DMS53 (cell line): Measurements from ENCODE around the gene GRIK4.

ENCODE experiments used
- DNase-seq: peaks from one replicate; lab custom pipeline; 2025; lab: John Stamatoyannopoulos, UW

The GRIK4 gene

DNA sequence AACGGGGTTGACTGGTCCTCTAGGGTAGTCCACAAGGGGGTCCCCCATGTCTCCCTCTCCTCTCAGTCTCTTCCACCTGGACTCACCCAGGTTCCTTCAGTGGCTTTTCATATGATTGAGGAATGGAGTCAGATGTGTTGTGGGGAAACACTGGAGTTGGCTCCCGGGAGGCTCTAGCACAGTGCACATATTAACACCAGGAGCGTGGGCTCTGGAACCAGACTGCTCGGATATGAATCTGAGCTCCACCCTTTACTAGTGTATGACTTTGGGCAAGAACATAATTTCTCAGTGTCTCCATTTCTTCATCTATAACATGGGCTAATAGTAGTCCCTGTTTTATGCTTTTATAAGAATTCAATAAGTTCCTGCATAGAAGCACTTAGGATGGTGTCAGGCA is 157.0 kb downstream of the GRIK4 start:
- no peak for DNase-seq

DNA sequence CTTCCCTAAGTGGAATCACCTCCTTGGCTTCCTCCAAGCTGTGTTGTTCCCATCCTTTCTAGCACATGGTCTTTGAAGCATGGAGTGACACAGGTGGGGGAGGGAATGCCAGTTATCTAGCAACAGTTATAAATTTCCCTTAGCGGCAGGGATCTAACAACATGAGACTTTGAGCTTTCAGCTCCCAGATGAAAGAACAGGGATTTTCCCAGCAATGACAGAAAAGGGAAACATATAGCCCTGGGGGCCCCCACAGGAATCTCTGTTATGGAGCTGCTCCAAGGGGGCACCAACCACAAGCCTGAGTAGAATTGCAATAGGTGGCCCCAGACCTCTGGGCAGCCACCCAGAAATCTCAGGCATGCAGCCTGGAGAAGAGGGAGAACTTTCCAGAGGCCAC is 163.0 kb downstream of the GRIK4 start:
- DNase-seq = no peak

DNA sequence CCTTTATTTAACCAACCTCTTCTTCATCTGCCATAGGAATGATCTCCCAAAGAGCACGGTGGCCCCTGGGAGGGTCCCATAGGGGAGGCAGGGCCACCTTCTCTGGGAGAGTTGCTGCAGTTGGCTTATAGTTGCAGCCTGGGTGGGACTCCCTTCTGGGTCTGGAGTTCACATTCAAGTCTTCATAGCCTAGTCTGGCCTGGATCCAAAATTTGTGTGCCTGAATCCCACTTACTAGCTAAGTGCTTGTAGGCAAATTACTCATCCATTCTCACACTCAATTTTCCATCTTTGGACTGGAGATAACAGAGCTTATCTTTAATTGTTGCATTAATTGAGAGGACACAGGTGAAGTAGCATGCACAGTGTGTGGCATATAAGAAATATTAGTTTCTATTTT is 163.6 kb downstream of the GRIK4 start:
- no peak for DNase-seq

DNA sequence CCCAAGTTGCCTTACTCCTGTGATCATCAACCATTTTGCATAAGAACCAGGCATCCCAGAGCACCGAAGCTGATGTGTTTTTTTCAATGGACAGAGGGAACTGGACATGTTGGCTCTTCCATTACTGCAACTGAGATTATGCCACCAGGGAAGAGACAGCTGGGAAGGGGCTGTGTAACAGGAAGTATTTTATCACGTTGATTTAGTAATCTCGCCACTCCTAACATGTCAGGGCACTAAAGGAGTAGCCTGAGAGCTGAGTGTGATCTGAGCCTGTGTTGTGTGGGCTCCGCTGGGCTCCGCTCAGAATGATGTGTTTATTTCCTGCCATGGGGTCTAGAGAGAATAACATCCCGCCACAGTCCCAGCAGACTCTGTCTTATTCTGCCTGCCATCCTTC is 165.4 kb downstream of the GRIK4 start:
- no peak for DNase-seq

DNA sequence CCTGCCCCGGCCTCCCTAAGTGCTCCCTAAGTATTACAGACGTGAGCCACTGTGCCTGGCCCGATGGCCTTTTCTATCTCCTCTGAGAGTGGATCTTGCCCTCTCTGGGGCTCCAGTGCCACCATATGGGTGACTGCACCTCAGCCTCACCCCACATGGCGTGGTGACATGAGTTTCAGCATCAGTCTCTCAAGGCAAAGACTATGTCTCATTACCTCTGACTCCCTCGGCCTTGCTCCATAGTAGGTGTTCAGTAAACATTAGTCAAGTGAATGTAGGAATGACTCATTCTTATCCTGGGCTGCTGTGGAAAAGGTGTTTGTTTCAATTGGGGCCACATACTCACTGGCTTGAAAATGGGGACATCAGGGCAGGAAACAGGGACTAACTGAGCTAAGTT is 168.8 kb downstream of the GRIK4 start:
- no peak for DNase-seq

DNA sequence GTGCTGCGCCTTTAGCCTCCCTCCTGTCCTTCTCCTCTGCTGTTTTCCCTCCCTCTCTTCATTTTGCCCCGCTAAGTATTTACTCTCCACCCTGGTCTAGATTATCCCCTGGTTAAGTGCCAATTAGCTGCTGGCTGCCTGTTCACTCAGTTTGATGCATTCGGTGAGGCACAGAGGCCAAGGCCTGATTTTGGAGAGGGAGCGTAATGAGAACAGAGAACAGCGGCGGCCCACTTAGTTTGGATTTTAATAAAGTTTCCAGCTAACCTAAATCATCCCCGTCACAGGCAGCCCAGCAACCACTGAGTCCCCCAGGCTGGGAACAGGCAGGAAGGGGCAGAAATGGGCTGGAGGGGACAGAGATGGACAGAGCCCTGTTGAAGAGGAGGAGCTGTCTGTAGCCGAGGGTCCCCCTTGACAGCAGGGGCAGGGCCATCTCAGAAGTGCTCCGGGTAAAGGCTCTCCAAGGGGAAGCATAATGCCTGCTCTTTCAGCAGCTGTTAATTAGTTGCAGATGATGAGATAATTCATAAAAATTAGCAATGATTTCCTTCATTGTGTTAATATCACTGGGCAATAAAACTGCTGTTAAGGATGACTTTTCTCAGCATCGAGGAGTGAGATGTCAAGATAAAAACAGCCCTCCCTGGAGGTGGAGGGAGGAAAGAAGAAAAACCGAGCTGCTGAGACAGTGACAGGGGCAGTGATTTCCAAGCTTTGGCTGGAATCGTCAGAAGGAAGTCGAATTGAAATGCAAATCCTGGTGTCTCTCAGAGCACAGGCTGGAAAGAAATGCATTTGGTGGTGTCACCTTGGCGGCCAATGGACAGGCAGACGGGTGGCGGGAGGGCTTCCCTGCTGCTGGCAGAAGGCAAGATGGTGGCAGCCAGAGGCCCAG is 170.1 kb downstream of the GRIK4 start:
- DNase-seq = no peak

DNA sequence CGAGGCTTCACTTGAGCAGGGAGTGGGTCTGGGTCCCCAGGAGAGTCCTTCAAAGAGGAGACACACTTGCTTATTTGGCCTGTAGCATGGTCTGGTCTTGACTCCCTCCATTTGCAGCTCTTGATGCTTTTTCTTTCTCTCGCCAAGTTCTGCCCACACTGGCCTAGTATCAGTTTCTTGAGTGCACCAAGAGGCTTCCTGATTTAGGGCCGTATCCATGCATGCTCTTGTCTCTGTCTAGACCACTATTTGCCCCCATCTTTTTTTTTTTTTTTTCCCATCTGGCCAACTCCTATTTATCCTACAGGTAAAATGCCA is 170.7 kb downstream of the GRIK4 start:
- no peak for DNase-seq

DNA sequence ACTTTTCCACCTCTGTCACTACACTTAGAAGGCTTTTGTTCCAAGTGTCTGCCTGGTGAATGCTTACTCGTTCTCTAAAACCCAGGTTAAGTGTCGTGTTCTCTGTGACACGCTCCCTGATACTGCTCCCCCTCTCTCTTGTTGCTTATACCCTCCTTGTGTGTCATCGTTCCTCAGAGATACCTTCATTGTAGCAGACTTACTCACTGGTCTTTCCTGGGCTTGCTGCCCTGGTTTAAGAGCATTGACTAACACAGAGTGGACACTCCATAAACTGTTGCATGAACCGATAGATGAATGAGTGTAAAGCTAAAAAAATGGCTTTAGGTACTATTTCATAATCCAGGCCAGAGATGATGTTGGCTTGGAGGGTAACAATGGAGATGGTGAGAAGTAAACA is 171.3 kb downstream of the GRIK4 start:
- DNase-seq = no peak

DNA sequence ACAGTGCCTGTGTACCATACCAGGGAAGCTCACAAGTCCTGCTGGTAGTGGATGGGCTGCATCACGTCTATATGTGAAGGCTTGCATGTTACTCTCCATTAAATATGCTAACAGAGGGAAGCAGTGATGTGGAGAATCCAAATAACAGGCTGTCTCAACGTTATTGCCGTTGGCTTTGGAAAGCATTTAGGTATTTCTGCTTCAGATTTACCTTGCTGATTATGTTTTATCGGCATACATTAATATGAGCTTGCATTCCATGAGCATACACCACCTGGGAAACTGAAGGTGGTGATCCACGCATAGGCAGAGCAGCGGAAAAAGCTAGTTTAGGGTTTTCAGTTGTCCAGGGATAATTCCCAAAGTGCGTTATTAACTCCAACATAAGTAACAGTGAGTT is 175.0 kb downstream of the GRIK4 start:
- DNase-seq = no peak

DNA sequence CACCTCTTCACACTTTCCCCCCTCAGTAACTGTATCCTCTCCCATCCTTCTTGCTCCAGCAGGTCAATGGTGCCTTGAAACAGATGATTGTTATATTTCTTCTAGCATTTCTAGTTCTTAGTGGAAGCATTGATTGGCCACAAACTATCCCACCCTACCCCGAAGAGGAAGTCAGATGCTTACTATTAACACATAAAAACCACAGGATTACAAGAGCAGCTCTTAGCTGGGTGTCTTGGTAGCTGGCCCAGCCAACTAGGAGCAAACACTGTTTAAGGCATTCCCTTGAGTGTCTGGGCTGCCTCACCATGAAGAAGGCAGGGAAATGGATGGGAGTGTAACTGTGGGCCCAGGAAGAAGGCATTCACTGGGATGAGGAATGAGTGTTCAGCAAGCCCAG is 176.6 kb downstream of the GRIK4 start:
- DNase-seq = no peak

DNA sequence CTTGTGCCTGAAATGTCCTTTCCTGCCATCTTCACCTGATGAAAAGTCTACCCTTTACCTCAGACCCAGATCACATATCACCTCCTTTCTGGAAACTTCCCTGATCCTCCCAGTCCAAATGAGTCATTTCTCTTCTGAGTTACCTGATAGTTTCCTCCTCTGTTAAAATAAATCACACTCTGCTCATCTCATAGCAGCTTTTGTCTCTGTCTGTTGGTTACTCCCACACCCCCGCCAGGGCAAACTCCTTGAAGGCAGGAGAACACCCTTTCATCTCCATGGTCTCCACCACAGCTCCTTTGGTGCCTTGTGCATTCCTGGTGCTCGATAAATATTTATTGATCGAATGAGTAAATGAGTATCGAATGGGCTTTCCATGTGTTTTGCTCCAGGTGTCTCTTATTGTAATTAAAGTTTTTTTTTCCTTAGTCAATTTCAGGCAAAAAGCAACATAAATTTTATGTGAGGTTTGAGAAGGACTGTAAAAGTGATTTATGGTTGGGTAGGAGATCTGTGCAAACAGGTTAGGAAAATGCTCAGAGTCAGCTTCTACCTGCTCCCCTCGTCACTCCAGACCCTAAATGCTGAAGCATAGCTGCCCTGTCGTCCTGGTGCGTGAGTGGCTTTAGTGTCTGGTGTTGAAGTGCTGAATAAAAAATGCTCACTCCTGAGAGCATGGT is 178.2 kb downstream of the GRIK4 start:
- DNase-seq = no peak

DNA sequence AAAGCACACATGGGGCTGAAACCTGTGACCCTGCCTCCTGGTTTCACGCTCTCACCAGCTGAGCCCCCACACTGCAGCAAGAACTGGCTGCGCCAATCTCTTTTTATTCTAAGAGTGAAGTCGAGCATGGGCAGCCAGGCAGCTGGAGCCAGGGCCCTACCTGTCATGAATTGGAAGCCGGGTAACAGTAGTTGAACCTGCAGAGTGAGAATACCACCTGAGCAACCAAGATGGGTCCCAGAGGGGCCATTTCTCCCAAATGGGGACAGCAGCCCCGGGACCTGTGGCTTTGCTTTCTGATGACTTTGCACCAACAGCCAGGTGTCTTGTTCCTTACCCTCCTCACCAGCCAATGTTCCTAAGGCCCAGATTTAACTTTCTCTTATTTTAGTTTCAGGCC is 178.9 kb downstream of the GRIK4 start:
- DNase-seq = no peak

DNA sequence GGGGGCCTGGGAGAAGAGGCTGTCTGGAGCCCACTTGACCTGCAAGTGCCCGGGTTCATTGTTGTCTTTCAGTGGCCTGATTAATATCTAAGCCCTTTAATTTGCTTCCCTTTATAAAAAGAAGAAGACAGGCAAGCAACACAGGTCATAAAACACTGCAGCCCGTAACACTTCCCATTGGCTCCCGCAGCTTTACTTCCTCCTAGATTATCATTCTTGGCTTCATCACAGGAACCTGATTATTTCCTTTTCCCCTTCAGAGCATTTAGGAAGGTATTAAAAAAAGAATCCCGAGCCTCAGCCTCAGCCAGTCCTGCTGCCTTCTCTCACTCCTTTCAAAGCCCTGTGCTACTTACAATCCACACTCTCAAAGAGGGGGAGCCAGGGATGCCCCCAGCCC is 183.2 kb downstream of the GRIK4 start:
- DNase-seq = no peak

DNA sequence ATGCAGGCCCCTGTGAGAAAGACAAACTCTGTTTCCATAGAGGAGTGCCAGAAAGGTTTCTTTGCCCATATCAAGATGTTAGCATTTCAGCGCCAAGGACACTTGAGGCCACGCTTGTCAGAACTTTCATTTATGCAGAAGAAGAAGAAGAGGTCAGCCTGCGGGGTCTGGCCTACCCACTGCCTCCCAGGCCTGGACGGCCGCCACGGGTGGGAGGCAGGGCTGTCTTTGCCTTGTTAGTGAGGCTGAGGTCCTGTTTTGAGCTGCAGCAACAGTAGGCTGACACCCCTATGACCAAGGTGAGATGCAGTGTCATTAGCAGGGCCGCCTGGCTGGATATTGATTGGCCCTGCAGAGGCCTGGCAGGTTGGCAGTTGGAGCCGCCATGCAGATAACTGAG is 183.9 kb downstream of the GRIK4 start:
- DNase-seq = no peak

DNA sequence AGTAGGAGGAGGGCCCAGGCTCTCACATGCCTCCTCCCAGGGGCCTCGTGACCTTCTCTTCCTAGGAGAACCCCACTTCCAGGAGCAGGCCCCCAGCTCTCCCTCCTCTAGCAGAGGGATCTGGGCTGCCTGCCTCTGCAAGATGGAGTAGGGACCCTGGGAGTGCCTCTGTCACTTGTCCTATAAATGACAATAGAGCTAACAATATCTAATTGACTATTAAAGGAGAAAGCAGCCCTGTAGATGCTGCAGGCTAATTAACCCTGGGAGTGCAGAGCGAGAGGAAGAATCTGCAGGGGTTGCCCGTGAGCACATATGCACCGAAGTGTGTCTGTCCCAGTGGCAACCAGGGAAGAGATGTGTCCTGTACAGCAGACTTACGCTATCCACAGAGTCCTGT is 184.4 kb downstream of the GRIK4 start:
- no peak for DNase-seq

DNA sequence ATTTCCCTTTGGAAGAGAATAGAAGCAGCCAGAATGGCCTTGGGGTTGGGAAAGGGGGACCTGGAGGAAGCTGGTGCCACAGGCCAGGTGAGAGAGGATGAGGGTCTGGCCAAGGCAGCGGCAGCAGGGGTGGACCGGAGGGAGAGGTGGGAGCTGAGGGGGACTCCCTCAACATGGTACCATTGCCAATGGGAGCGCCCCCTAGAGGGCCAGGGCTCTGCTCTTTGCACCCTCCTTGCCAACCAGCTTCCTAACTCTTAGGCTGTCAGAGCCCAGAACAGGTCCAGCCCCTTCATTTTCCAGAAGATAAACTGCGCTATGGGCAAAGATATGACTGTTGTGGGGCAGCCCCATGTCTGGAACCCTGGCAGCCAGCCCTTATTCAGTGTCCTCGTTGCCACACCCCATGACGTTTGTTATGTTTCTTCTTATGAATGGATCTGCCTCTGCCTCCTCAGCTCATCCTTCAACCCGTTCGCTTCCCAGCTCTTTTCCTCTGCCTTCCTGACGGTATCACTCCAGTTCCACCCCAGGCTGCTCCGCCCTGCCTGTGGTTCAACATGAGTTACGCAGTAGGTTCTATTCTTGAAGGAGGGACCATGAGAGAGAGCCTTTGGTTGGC is 185.2 kb downstream of the GRIK4 start:
- DNase-seq = no peak

DNA sequence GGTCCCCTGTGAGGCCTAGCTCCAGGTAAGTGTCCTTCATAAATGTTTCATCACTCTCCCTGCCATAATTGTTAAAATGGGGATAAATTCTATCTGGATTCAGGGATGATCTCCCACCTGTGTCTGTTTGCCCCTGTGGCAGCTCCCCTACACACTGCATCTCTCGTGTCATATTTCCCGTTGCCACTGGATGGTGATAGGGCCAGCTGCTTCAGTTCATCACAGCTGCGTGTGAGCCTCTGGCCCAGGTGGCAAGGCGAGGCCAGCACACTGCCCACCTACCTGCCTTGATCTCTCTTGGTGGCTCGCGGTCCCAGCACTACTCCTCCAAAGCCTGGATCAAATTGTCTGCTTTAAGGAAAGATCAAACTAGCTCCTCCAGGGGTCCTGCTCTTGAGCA is 187.4 kb downstream of the GRIK4 start:
- DNase-seq = peak; percentile 6

DNA sequence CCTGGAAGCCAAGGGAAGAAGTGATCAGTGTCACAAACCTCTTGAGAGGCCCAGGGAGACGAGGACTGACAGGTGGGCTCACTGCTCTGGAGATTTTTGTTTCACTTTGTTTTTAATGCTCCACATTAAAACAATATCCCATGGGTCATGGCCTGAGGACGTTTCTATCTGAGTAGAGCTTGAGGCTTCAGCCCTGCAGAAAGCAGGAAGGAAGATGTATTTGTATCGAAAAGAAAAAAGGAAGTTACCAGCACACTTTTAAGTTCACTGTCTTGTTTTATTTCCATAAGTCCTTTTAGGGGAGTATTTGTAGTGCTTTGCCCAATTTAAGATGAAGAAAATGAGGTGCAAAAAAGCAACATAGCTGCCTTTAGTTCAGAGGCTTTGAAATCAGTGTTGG is 191.1 kb downstream of the GRIK4 start:
- DNase-seq = no peak

DNA sequence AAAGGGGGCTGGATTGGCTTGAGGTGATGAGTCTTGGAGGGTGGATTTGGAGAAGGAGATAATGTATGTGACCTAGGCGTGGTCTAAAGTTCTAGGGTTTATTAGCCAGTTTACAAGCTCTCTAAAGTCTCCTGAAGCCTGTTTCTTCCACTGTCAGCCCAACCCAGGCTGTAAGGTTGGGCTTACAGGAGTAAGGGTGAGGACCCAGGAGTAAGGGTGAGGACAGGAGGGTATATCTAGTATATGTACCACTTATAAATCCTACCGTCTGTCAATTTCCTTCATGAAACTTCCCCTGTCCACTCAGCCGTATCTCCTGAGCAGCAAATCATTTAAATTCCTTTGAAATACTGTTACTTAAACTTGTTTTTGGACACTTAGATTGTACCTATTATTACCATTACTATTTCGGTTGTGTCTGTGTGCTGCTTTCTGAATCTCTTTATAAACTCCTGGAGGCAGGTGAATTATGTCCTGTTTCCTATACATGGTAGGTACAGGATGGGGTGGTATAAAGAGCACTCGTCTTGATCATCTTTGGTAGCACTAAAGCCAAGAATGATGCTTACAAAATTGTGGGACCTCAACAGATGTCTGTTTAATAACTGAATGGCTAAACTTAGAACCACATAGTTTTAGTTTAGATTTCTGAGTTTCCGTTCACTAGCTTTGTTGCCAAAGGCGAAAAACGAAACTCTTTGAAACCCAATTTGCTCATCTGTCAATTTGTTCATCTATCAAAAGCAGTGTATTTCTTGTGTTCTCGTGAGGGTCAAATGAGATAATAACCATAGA is 192.0 kb downstream of the GRIK4 start:
- no peak for DNase-seq

DNA sequence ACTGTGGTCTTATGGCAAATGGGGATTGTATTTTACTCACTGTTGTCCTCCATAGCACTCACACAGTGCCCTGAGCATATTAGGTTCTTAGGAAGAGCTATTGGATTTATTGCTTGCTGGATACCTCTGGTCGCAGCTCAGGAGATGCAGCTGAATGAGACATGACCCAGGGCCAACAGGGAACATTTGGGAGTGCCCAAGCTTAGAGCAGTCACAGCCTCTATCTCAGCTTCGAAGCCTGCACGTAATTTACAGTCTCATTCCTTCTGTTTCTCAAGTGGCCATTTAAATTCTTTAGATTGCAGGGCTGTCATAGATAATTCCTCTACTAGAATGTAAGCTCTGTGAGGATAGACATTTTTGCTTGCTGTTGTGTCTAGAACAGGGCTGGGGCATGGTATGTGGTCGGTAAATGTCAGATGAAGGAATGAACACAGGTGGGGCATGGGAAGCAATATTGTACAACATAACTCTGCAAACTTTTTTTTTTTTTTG is 192.8 kb downstream of the GRIK4 start:
- no peak for DNase-seq

DNA sequence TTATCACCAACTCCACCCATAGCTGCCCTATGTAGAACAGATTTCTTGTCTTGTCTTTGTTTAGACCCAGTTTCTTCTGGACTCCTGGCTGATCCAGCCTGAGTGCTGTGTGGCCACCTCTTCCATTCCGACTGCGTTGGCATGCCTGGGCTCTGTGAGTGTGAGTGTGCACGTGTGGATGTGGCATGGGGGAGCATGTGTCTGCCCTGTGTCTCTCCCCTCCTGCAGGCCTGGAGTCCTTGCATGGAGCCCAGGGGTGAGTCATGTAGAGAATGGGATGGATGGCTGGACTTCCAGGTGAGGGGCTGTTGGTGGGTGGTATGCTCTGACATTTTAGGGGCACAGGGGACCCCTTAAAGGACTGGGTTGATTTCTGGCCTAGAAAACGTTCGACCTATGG is 194.7 kb downstream of the GRIK4 start:
- no peak for DNase-seq

DNA sequence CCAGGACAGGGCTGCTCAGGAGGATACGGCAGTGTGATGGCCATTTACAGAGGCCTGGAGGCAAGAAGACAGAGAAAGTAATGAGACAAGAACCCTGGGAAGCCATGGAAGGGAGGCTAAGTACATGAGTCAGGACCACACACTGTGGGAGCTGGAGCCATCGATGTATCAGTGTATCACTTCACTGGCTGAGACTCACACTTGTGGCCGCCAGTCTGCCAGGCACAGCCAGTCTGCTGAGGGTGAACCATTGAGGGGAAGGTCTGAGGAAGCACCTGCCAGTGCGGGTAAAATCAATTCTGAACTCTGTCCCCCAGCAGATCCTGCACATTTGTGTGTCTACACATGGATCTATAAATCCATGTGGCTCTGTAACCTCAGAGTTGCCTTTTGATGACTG is 195.6 kb downstream of the GRIK4 start:
- no peak for DNase-seq
